Fibroblast of lung (primary cell): ENCODE measurements around the gene LTO1. TPM values are rescaled to one million over a fixed set of nuclear protein-coding genes. Genes with fewer than 3 reads are reported as not detected.

Experiments used
- DNase-seq, 2 donors: peaks; one replicate each; pipeline versions ENCODE4 v3.0.0 to v3.0.0-alpha.2; 2010; ENCODE audit warnings: low read depth in 2 of 2
- H2AFZ ChIP-seq: 2 replicates; pipeline ENCODE4 v1.5.1; 2012; ENCODE audit warnings: low read length, control low read depth, inconsistent platforms
- H3K27ac ChIP-seq: 2 replicates; pipeline ENCODE4 v1.5.1; 2011; ENCODE audit warnings: low read length, control low read depth; ENCODE audit not compliant: insufficient read depth
- H3K27me3 ChIP-seq: 2 replicates; pipeline ENCODE4 v1.5.1; 2011; ENCODE audit warnings: mild to moderate bottlenecking, low read length; ENCODE audit not compliant: control insufficient read depth, insufficient read depth
- H3K36me3 ChIP-seq: 2 replicates; pipeline ENCODE4 v1.5.1; 2011; ENCODE audit warnings: low read length; ENCODE audit not compliant: control insufficient read depth, insufficient read depth
- H3K4me1 ChIP-seq: 2 replicates; pipeline ENCODE4 v1.5.1; 2011; ENCODE audit warnings: low read length; ENCODE audit not compliant: control insufficient read depth, insufficient read depth; ENCODE audit errors: extremely low read depth
- H3K4me2 ChIP-seq: 2 replicates; pipeline ENCODE4 v1.5.1; 2011; ENCODE audit warnings: low read length, control low read depth; ENCODE audit not compliant: insufficient read depth; ENCODE audit errors: extremely low read depth
- H3K4me3 ChIP-seq, 4 experiments: fragments of 200-600 bp in 1 of 4; sonication (generic) in 1 of 4; replicated peaks in 1 of 4; 2 replicates each; pipeline ENCODE4 v1.5.1; 2011 to 2016; ENCODE audit warnings: low read length in 4 of 4, low read depth in 3 of 4, mild to moderate bottlenecking in 3 of 4, control low read depth in 2 of 4, inconsistent platforms in 1 of 4, mixed read lengths in 1 of 4; ENCODE audit not compliant: insufficient read depth in 1 of 4; ENCODE audit errors: control extremely low read depth in 1 of 4
- H3K79me2 ChIP-seq: 2 replicates; pipeline ENCODE4 v1.5.1; 2012; ENCODE audit warnings: mild to moderate bottlenecking, low read length, inconsistent platforms; ENCODE audit not compliant: control insufficient read depth, insufficient read depth
- H3K9ac ChIP-seq: 2 replicates; pipeline ENCODE4 v1.5.1; 2011; ENCODE audit warnings: mild to moderate bottlenecking, low read length, control low read depth; ENCODE audit not compliant: insufficient read depth
- H3K9me3 ChIP-seq: 2 replicates; pipeline ENCODE4 v1.5.1; 2012; ENCODE audit warnings: low read depth, low read length; ENCODE audit not compliant: control insufficient read depth, insufficient read depth
- H4K20me1 ChIP-seq: 2 replicates; pipeline ENCODE4 v1.5.1; 2011; ENCODE audit warnings: low read length; ENCODE audit not compliant: control insufficient read depth, insufficient read depth; ENCODE audit errors: extremely low read depth
- EZH2 ChIP-seq: IDR thresholded peaks from 2 replicates; pipeline ENCODE4 v1.5.1; 2012; ENCODE audit warnings: low read length, control low read depth, mild to moderate bottlenecking; ENCODE audit errors: missing control alignments
- polyA plus RNA-seq, 2 donors: library from polyadenylated mRNA; depleted of rRNA in 1 of 2; stranded (reverse) in 1 of 2; unstranded in 1 of 2; fragments of >200 nt; gene quantifications; 2 replicates each; pipeline ENCODE4 v1.2.1, GENCODE V29; 2011 to 2012; ENCODE audit warnings: missing spikeins in 1 of 2
- total RNA-seq: library from RNA; depleted of rRNA; stranded (reverse); fragments of >200 nt; gene quantifications from 2 replicates; pipeline ENCODE4 v1.2.1, GENCODE V29; 2014
- TF ChIP-seq, protein P1 (sequence below), 2 donors: IDR thresholded peaks in 1 of 2; conservative IDR thresholded peaks in 1 of 2; 1 replicate in 1 of 2; 2 replicates in 1 of 2; pipeline ENCODE4 v1.5.1; 2011 to 2012; ENCODE audit warnings: low read length in 2 of 2, control low read depth in 1 of 2, inconsistent platforms in 1 of 2, low read depth in 1 of 2, mild to moderate bottlenecking in 1 of 2

LTO1 gene
- total and polyA plus RNA-seq, 2 donors (not counting 1 experiment from before 2014, with no cell fraction given) = 18.1 to 25.4 TPM

DNA sequence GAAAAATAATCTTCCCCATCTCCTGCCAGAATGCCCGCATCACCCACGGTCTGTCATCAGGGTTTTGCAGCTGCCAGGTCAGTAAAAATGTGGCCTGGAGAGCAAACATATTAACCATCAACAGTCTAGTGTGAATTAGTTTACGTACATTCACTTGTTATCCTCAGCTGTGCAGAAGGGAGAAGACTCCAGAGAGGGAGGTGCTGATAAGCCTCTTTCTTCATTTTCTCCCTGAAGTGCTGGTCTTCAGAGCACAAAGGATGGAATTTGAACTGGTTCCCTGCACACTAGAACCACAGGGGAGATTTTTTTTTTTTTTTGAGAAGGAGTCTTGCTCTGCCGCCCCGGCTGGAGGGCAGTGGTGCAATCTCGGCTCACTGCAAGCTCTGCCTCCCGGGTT lies 20.4 kb upstream of the LTO1 start:
- H3K4me1 ChIP-seq = peaks cover under 1% of the 10 kb centered on the region
- peaks cover 16% of the 10 kb centered on the region for H3K27me3 ChIP-seq
- H3K36me3 ChIP-seq = no peaks in the 10 kb centered on the region
- no peak overlapping the region for H3K9ac ChIP-seq
- no peak overlapping the region for H3K27ac ChIP-seq
- DNase-seq = no peak
- no peaks in the 10 kb centered on the region for H3K79me2 ChIP-seq
- H4K20me1 ChIP-seq = no peaks in the 10 kb centered on the region
- no peak for TF ChIP-seq EZH2
- TF ChIP-seq, protein P1, sequence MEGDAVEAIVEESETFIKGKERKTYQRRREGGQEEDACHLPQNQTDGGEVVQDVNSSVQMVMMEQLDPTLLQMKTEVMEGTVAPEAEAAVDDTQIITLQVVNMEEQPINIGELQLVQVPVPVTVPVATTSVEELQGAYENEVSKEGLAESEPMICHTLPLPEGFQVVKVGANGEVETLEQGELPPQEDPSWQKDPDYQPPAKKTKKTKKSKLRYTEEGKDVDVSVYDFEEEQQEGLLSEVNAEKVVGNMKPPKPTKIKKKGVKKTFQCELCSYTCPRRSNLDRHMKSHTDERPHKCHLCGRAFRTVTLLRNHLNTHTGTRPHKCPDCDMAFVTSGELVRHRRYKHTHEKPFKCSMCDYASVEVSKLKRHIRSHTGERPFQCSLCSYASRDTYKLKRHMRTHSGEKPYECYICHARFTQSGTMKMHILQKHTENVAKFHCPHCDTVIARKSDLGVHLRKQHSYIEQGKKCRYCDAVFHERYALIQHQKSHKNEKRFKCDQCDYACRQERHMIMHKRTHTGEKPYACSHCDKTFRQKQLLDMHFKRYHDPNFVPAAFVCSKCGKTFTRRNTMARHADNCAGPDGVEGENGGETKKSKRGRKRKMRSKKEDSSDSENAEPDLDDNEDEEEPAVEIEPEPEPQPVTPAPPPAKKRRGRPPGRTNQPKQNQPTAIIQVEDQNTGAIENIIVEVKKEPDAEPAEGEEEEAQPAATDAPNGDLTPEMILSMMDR (conservative IDR thresholded peaks at IDR 0.05 in 1 of 2, IDR thresholded peaks at IDR 0.05 in 1 of 2; ENCODE audit: low read depth in 1 of 2, low read length in 2 of 2) = no peak
- H3K4me2 ChIP-seq = no peak overlapping the region
- H3K9me3 ChIP-seq = no peaks in the 10 kb centered on the region
- H3K4me3 ChIP-seq = no peak overlapping the region
- H2AFZ ChIP-seq = no peak overlapping the region

DNA sequence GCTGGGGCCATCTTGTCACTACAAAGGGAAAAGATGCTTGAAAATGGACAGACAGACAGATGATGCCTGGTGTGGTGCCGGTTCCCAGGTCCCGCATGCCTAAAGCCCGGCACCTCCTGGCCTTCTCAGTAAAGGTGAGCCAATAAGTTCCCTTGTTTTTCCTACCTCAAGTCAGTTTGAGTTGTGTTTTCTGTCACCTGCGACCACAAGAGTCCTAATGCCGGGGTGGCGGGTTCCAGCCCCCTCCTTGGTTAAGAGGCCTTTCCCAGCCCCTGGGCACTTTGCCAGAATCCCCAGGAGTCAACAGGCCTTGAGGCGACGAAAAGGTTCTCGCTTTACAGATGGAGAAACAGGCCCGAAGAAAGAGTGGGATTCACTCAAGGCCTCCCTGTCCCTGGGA lies 19.6 kb upstream of the LTO1 start:
- TF ChIP-seq, protein P1 (conservative IDR thresholded peaks at IDR 0.05 in 1 of 2, IDR thresholded peaks at IDR 0.05 in 1 of 2; ENCODE audit: low read depth in 1 of 2, low read length in 2 of 2) = no peak
- no peak for TF ChIP-seq EZH2

DNA sequence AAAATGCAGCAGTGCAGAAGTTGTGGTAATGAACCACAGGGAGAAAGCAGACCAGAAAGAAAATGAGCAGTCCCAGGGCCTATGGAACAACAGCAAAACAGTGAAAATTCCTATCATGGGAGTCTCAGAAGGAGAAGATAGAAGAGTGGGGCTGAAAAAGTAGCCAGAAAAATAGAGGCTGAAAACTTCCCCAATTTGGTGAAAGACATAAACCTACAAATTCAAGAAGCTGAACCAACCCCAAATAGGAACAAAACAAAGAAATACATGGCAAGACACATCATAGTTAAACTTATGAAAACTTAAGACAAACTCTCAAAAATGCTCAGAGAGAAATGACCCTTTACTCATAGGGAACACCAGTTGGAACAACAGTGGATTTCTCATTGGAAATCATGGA lies 17.3 kb upstream of the LTO1 start:
- Histone ChIP-seq H4K20me1 (no peaks in the 10 kb centered on the region), H3K9me3 (no peaks in the 10 kb centered on the region), H3K4me2 (no peak overlapping the region), H3K79me2 (no peaks in the 10 kb centered on the region), H2AFZ (no peak overlapping the region), H3K4me3 (no peak overlapping the region), H3K4me1 (no peaks in the 10 kb centered on the region), H3K36me3 (no peaks in the 10 kb centered on the region), H3K9ac (no peak overlapping the region), H3K27me3 (peaks cover 11% of the 10 kb centered on the region), H3K27ac (no peak overlapping the region)
- no peak for DNase-seq
- TF ChIP-seq, protein P1 (conservative IDR thresholded peaks at IDR 0.05 in 1 of 2, IDR thresholded peaks at IDR 0.05 in 1 of 2; ENCODE audit: low read depth in 1 of 2, low read length in 2 of 2) = no peak
- TF ChIP-seq EZH2 = no peak

More for the DNA sequence above, 19.6 kb upstream of the LTO1 start:
- H3K27me3 ChIP-seq = peaks cover 16% of the 10 kb centered on the region
- H3K79me2 ChIP-seq = no peaks in the 10 kb centered on the region
- H3K4me1 ChIP-seq = no peaks in the 10 kb centered on the region
- H3K27ac ChIP-seq = no peak overlapping the region
- H3K4me2 ChIP-seq = no peak overlapping the region
- no peak overlapping the region for H3K4me3 ChIP-seq
- no peak for DNase-seq
- no peaks in the 10 kb centered on the region for H3K36me3 ChIP-seq
- H3K9me3 ChIP-seq = no peaks in the 10 kb centered on the region
- no peaks in the 10 kb centered on the region for H4K20me1 ChIP-seq
- H2AFZ ChIP-seq = no peak overlapping the region
- H3K9ac ChIP-seq = no peak overlapping the region
